ENCODE measurements around the gene SLC26A9. TPM values are rescaled to one million over a fixed set of nuclear protein-coding genes. Genes with fewer than 3 reads are reported as not detected.

The SLC26A9 gene
- polyA plus RNA-seq, 1 experiment = not detected

DNA sequence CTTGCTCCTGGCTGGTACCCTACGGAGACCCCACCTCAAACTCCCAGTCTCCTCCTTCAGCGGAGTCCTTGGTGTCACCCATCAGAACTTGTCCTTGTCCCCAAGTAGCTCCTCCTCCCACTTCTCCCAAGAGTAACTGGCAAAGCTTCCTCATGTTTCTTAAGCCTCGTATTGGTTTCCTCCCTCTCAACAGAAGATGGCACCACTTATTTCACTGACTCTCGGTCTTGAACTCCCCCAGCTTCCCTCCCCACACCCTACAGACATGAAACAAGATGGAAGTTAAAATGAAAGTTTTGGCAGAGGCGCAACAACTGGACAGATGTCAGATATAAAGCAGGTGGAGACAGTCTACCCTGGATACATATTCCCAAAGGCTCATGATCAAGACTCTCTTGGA, 46.5 kb upstream of the SLC26A9 start:
- ChIA-PET POLR2A (no interaction called here), CTCF (interaction anchor here (1.4 to 6.2 kb wide), 3 partner anchors 12 to 125 kb away, joined by 3 to 29 read pairs (median 10); no protein-coding TSS in a partner anchor)
- TF ChIP-seq, protein P1, sequence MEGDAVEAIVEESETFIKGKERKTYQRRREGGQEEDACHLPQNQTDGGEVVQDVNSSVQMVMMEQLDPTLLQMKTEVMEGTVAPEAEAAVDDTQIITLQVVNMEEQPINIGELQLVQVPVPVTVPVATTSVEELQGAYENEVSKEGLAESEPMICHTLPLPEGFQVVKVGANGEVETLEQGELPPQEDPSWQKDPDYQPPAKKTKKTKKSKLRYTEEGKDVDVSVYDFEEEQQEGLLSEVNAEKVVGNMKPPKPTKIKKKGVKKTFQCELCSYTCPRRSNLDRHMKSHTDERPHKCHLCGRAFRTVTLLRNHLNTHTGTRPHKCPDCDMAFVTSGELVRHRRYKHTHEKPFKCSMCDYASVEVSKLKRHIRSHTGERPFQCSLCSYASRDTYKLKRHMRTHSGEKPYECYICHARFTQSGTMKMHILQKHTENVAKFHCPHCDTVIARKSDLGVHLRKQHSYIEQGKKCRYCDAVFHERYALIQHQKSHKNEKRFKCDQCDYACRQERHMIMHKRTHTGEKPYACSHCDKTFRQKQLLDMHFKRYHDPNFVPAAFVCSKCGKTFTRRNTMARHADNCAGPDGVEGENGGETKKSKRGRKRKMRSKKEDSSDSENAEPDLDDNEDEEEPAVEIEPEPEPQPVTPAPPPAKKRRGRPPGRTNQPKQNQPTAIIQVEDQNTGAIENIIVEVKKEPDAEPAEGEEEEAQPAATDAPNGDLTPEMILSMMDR (IDR thresholded peaks at IDR 0.05; ENCODE audit: insufficient read depth, low read depth, low read length) = no peak

DNA sequence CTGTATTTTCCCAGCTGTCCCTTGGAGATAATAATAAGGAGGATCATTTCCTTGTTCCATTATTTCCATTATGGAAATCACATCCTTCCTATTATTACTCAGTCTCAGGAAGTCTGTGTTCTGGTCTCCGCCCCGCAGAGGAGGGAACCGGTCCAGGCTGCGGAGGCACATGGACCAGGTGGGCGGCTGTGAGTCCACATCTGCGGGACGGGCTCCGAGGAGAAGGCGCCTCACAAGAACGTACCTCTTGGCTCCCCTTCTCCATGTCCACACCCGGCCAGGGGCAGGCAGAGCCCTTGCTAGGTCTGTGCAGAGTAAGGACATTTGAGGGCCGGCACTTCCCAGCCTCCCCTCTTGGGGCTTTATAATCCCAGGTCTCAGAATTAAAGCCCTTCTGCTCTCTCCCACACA, 45.3 kb upstream of the SLC26A9 start:
- TF ChIP-seq, protein P1 (IDR thresholded peaks at IDR 0.05; ENCODE audit: insufficient read depth, low read depth, low read length) = no peak
- Histone ChIP-seq H3K4me3 (ENCODE audit: low read depth, low read length) (no peak overlapping the region), H3K36me3 (ENCODE audit: control insufficient read depth, insufficient read depth, low read length) (peaks cover 2% of the 10 kb centered on the region; the same call in 1 of the 2 replicates), H3K27me3 (ENCODE audit: control insufficient read depth, insufficient read depth, low read length) (no peaks in the 10 kb centered on the region)
- ChIA-PET CTCF (interaction anchor here (4.1 to 12.7 kb wide), 2 partner anchors 11 to 117 kb away, joined by 39 to 329 read pairs; no protein-coding TSS in a partner anchor), POLR2A (no interaction called here)
- no peak for DNase-seq (ENCODE audit: low read depth)

More for the DNA sequence above, 46.5 kb upstream of the SLC26A9 start:
- Histone ChIP-seq H3K27me3 (ENCODE audit: control insufficient read depth, insufficient read depth, low read length) (no peaks in the 10 kb centered on the region), H3K4me3 (ENCODE audit: low read depth, low read length) (no peak overlapping the region), H3K36me3 (ENCODE audit: control insufficient read depth, insufficient read depth, low read length) (peaks cover 2% of the 10 kb centered on the region; the same call in 1 of the 2 replicates)
- no peak for DNase-seq (ENCODE audit: low read depth)

DNA sequence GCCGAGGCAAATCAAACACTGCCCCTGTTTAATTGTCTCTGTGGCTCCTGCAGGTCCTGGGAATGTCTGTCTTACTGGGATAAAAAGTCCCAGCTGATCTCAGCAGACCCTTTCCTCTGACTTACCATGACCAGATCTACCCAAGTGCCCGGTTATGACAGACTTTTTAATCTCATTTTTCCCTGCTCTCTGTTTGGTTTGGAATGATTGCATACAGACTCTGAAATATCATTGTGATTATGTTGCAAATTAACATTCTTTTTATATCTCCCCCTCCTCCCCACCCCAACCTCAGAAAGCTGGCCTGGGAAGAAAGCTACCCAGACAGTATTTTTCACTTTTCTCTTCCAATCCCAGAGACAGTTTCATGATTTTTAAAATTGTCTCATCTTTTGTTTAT, 43.6 kb upstream of the SLC26A9 start:
- DNase-seq (ENCODE audit: low read depth) = no peak
- TF ChIP-seq, protein P1 (IDR thresholded peaks at IDR 0.05; ENCODE audit: insufficient read depth, low read depth, low read length) = no peak
- ChIA-PET POLR2A (interaction anchor here (1.1 kb wide), 1 partner anchor 120 kb away, joined by 4 read pairs; no protein-coding TSS in a partner anchor), CTCF (interaction anchor here (0.6 to 12.7 kb wide), 7 partner anchors 9 to 195 kb away, joined by 3 to 329 read pairs (median 15); no protein-coding TSS in a partner anchor)
- H3K27me3 ChIP-seq (ENCODE audit: control insufficient read depth, insufficient read depth, low read length) = no peaks in the 10 kb centered on the region
- peaks cover 2% of the 10 kb centered on the region; the same call in 1 of the 2 replicates for H3K36me3 ChIP-seq (ENCODE audit: control insufficient read depth, insufficient read depth, low read length)
- no peak overlapping the region for H3K4me3 ChIP-seq (ENCODE audit: low read depth, low read length)

DNA sequence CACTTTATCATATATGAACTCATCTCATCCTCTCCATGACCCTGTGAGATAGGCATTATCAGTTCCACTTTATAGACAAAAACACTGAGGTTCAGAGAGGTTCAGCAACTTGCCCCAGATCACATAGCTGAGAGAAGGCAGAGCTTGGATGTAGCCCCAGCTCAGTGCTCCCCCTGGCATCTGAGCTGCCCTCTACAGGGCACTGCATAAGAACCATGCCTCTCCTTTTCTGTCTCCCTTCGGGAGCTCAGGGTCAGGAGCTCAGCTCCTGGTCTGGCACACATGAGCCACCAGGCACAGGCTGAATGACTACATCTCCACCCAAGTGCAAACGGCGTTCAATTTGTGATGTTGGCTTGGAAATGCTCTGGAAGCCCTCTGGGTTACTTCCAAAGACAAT, 43.0 kb upstream of the SLC26A9 start:
- Histone ChIP-seq H3K4me3 (ENCODE audit: low read depth, low read length) (no peak overlapping the region), H3K27me3 (ENCODE audit: control insufficient read depth, insufficient read depth, low read length) (no peaks in the 10 kb centered on the region), H3K36me3 (ENCODE audit: control insufficient read depth, insufficient read depth, low read length) (peaks cover 2% of the 10 kb centered on the region; the same call in 1 of the 2 replicates)
- ChIA-PET POLR2A (interaction anchor here (0.6 to 1.1 kb wide), 2 partner anchors 116 to 121 kb away, joined by 3 to 4 read pairs; no protein-coding TSS in a partner anchor), CTCF (interaction anchor here (0.6 to 12.7 kb wide), 9 partner anchors 9 to 327 kb away, joined by 3 to 514 read pairs (median 15); no protein-coding TSS in a partner anchor)
- TF ChIP-seq, protein P1 (IDR thresholded peaks at IDR 0.05; ENCODE audit: insufficient read depth, low read depth, low read length) = no peak
- DNase-seq (ENCODE audit: low read depth) = no peak

DNA sequence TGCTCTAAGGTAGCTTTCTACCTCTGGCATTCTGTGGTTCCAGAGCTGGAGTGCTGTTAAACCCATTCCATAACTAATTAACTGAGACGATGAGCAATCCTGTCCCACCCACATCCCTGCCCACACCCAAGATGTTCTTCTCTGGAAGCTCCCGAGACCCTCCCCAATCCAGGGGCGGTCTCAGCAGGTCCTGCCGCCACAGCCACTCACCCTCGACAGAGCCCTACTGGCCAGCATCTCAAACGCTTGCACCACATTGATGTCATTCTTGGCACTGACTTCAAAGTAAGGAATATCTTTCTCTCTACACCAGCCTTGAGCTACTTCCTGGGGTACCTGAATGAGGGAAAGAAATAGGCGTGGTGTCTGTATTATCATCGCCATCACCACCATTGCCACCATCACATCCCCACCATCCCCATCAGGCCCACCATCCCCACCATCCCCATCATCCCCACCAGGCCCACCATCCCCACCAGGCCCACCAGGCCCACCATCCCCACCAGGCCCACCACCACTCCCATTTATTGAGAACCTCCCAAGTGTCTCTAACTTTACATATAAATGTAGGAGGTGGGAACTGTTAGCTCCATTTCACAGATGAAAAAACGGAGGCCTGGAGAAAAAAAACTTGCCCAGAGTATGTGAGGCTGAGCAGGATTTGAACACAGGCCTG, 42.2 kb upstream of the SLC26A9 start:
- DNase-seq (ENCODE audit: low read depth) = no peak
- ChIA-PET POLR2A (interaction anchor here (1.1 kb wide), 1 partner anchor 122 kb away, joined by 4 read pairs; no protein-coding TSS in a partner anchor), CTCF (interaction anchor here (0.6 to 12.7 kb wide), 11 partner anchors 8 to 328 kb away, joined by 3 to 514 read pairs (median 4); no protein-coding TSS in a partner anchor)
- TF ChIP-seq, protein P1 (IDR thresholded peaks at IDR 0.05; ENCODE audit: insufficient read depth, low read depth, low read length) = no peak
- peaks cover 2% of the 10 kb centered on the region; the same call in 1 of the 2 replicates for H3K36me3 ChIP-seq (ENCODE audit: control insufficient read depth, insufficient read depth, low read length)
- no peaks in the 10 kb centered on the region for H3K27me3 ChIP-seq (ENCODE audit: control insufficient read depth, insufficient read depth, low read length)
- no peak overlapping the region for H3K4me3 ChIP-seq (ENCODE audit: low read depth, low read length)

Measured in BJ (cell line).